HCT116 (cell line): ENCODE measurements around the gene GTF3C1. TPM values are rescaled to one million over a fixed set of nuclear protein-coding genes. Genes with fewer than 3 reads are reported as not detected.

ENCODE experiments used
- ATAC-seq: fragments of 200-7000 bp; cut with Tn5 transposase; 2 replicates; pipeline ENCODE4 v1.9.1; 2020; ENCODE audit warnings: mild to moderate bottlenecking, moderate library complexity
- BruUV-seq: library from RNA; stranded (reverse); fragments of 400-500 nt; replicated peaks from 2 replicates; lab custom pipeline; 2021; lab: Mats Ljungman, UMichigan
- CTCF ChIA-PET: fragments of 300-600 bp; sonication (Branson Sonifier 250); formaldehyde crosslinking; loops from one replicate; lab custom pipeline; 2021; ENCODE audit warnings: antibody characterized with exemption; lab: Charles Lee
- POLR2A ChIA-PET: fragments of 300-600, 350-600 bp; sonication (Branson Sonifier 250); formaldehyde crosslinking; loops from one replicate; lab custom pipeline; 2021; ENCODE audit warnings: antibody characterized with exemption; lab: Charles Lee
- RAD21 ChIA-PET, 2 experiments: fragments of 300-600 bp; sonication (Branson Sonifier 250); formaldehyde crosslinking; loops; one replicate each; lab custom pipeline; 2023; ENCODE audit warnings: low total read pairs in 2 of 2; ENCODE audit not compliant: uncharacterized antibody in 2 of 2, unreplicated experiment in 2 of 2, low non-redundant PET in 1 of 2; lab: Charles Lee
- DNase-seq: peaks from one replicate; pipeline ENCODE4 v3.0.0-alpha.2; 2010; ENCODE audit warnings: low read depth, low spot score
- H2AFZ ChIP-seq: fragments of 200-600 bp; shearing (Covaris generic), sonication (generic); 2 replicates; pipeline ENCODE4 v1.6.1; 2017; ENCODE audit warnings: low read depth, mixed run types, mixed read lengths, antibody characterized with exemption, low read length; ENCODE audit not compliant: poor library complexity, severe bottlenecking
- H3K27ac ChIP-seq: 2 replicates; pipeline ENCODE4 v1.5.1; 2012; ENCODE audit warnings: low read depth, low read length
- H3K27me3 ChIP-seq: fragments of 200-600 bp; sonication (generic); 2 replicates; pipeline ENCODE4 v1.6.1; 2016; ENCODE audit warnings: mixed run types, low read length, mixed read lengths; ENCODE audit not compliant: insufficient read depth
- H3K36me3 ChIP-seq, 2 experiments: fragments of 200-500 bp in 1 of 2; fragments of 200-600 bp in 1 of 2; sonication (Bioruptor generic) in 1 of 2; sonication (generic) in 1 of 2; 2 replicates each; pipeline versions ENCODE4 v1.5.1 to v1.6.1; 2014 to 2016; ENCODE audit warnings: low read length in 2 of 2, inconsistent platforms in 1 of 2, mixed read lengths in 1 of 2, mixed run types in 1 of 2; ENCODE audit not compliant: insufficient read depth in 2 of 2, control insufficient read depth in 1 of 2
- H3K4me1 ChIP-seq, 2 experiments: fragments of 200-600 bp in 1 of 2; sonication (generic) in 1 of 2; 2 replicates each; pipeline versions ENCODE4 v1.5.1 to v1.6.1; 2012 to 2017; ENCODE audit warnings: low read length in 2 of 2, inconsistent platforms in 1 of 2, mild to moderate bottlenecking in 1 of 2, mixed read lengths in 1 of 2, mixed run types in 1 of 2, moderate library complexity in 1 of 2; ENCODE audit not compliant: insufficient read depth in 2 of 2, control insufficient read depth in 1 of 2
- H3K4me2 ChIP-seq: fragments of 200-600 bp; sonication (generic); 2 replicates; pipeline ENCODE4 v1.6.1; 2017; ENCODE audit warnings: mixed run types, low read length, mixed read lengths
- H3K4me3 ChIP-seq, 2 experiments: fragments of 200-600 bp in 1 of 2; sonication (generic) in 1 of 2; replicated peaks in 1 of 2; 2 replicates each; pipeline ENCODE4 v1.5.1; 2011 to 2016; ENCODE audit warnings: low read length in 2 of 2, control low read depth in 1 of 2, low read depth in 1 of 2, mild to moderate bottlenecking in 1 of 2, mixed read lengths in 1 of 2, mixed run types in 1 of 2
- H3K79me2 ChIP-seq: fragments of 200-600 bp; sonication (generic); 2 replicates; pipeline ENCODE4 v1.6.1; 2017; ENCODE audit warnings: mild to moderate bottlenecking, mixed run types, low read length, moderate library complexity, mixed read lengths; ENCODE audit not compliant: insufficient read depth
- H3K9ac ChIP-seq: fragments of 200-600 bp; sonication (generic); 2 replicates; pipeline ENCODE4 v1.6.1; 2016; ENCODE audit warnings: low read length, mixed read lengths
- H3K9me2 ChIP-seq: fragments of 200-600 bp; sonication (generic), shearing (Covaris generic); 2 replicates; pipeline ENCODE4 v1.6.1; 2017; ENCODE audit warnings: mixed run types, mild to moderate bottlenecking, moderate library complexity; ENCODE audit not compliant: insufficient read depth
- H3K9me3 ChIP-seq, 2 experiments: fragments of 200-500 bp in 1 of 2; fragments of 200-600 bp in 1 of 2; sonication (Bioruptor generic) in 1 of 2; sonication (generic) in 1 of 2; 2 replicates each; pipeline ENCODE4 v1.6.1; 2014 to 2017; ENCODE audit warnings: low read length in 2 of 2, mixed read lengths in 2 of 2, inconsistent platforms in 1 of 2, low read depth in 1 of 2, mild to moderate bottlenecking in 1 of 2, mixed run types in 1 of 2, moderate library complexity in 1 of 2; ENCODE audit not compliant: control insufficient read depth in 1 of 2, insufficient read depth in 1 of 2
- H4K20me1 ChIP-seq: fragments of 200-600 bp; sonication (generic), shearing (Covaris generic); 2 replicates; pipeline ENCODE4 v1.6.1; 2017; ENCODE audit warnings: mixed run types, mild to moderate bottlenecking, moderate library complexity; ENCODE audit not compliant: insufficient read depth
- CBX3 ChIP-seq: IDR thresholded peaks from 2 replicates; pipeline ENCODE4 v1.6.1; 2012; ENCODE audit warnings: low read depth
- CEBPB ChIP-seq: IDR thresholded peaks from 2 replicates; pipeline ENCODE4 v1.6.1; 2012; ENCODE audit warnings: low read depth
- EGR1 ChIP-seq: IDR thresholded peaks from 2 replicates; pipeline ENCODE4 v1.6.1; 2012; ENCODE audit warnings: low read depth
- EZH2phosphoT487 ChIP-seq: fragments of 200-600 bp; IDR thresholded peaks from 2 replicates; pipeline ENCODE4 v1.6.1; 2018; ENCODE audit warnings: antibody characterized with exemption, borderline replicate concordance
- FOSL1 ChIP-seq: IDR thresholded peaks from 2 replicates; pipeline ENCODE4 v1.6.1; 2012; ENCODE audit warnings: low read depth
- JUND ChIP-seq: IDR thresholded peaks from 2 replicates; pipeline ENCODE4 v1.6.1; 2012
- POLR2A ChIP-seq: IDR thresholded peaks from 2 replicates; pipeline ENCODE4 v1.7.0; 2011; ENCODE audit warnings: borderline replicate concordance; ENCODE audit not compliant: insufficient read depth, insufficient read length; ENCODE audit errors: extremely low read depth
- POLR2AphosphoS5 ChIP-seq: IDR thresholded peaks from 2 replicates; pipeline ENCODE4 v1.6.1; 2011; ENCODE audit warnings: mild to moderate bottlenecking, low read depth, low read length, moderate library complexity
- RAD21 ChIP-seq: IDR thresholded peaks from 2 replicates; pipeline ENCODE4 v1.6.1; 2012; ENCODE audit warnings: low read depth, mild to moderate bottlenecking
- REST ChIP-seq: IDR thresholded peaks from 2 replicates; pipeline ENCODE4 v1.6.1; 2012; ENCODE audit warnings: low read depth
- SP1 ChIP-seq: IDR thresholded peaks from 2 replicates; pipeline ENCODE4 v1.6.1; 2012; ENCODE audit warnings: low read depth
- SRF ChIP-seq: IDR thresholded peaks from 2 replicates; pipeline ENCODE4 v1.6.1; 2012; ENCODE audit warnings: low read depth
- YY1 ChIP-seq: IDR thresholded peaks from 2 replicates; pipeline ENCODE4 v1.6.1; 2011; ENCODE audit warnings: low read length, low read depth, moderate library complexity, mild to moderate bottlenecking; ENCODE audit not compliant: insufficient replicate concordance; ENCODE audit errors: extremely low read depth
- ZBTB33 ChIP-seq: IDR thresholded peaks from 2 replicates; pipeline ENCODE4 v1.6.1; 2011; ENCODE audit warnings: mild to moderate bottlenecking, low read length, moderate library complexity; ENCODE audit not compliant: insufficient replicate concordance; ENCODE audit errors: extremely low read depth
- ZNF274 ChIP-seq: fragments of 200-500 bp; sonication (Bioruptor generic); IDR thresholded peaks from 2 replicates; pipeline ENCODE4 v1.6.1; 2014; ENCODE audit warnings: mild to moderate bottlenecking, low read depth, low read length, inconsistent platforms
- intact Hi-C: fragments of 100-400 bp; cut with micrococcal nuclease; formaldehyde crosslinking; loops from 2 replicates; pipeline ENCODE4 v1.10.0; 2022
- total RNA-seq: library from RNA; stranded (reverse); gene quantifications from one replicate; pipeline ENCODE4 v1.2.1, GENCODE V29; 2021; ENCODE audit not compliant: unreplicated experiment
- TF ChIP-seq, protein P1 (sequence below), 3 experiments: fragments of 200-600 bp in 1 of 3; sonication (generic) in 1 of 3; IDR thresholded peaks in 2 of 3; conservative IDR thresholded peaks in 1 of 3; 2 replicates each; pipeline ENCODE4 v1.5.1; 2012 to 2017; ENCODE audit warnings: low read depth in 2 of 3, low read length in 2 of 3, antibody characterized with exemption in 1 of 3, borderline replicate concordance in 1 of 3, control low read depth in 1 of 3, mild to moderate bottlenecking in 1 of 3, mixed read lengths in 1 of 3, mixed run types in 1 of 3, moderate library complexity in 1 of 3; ENCODE audit not compliant: insufficient read depth in 1 of 3
- TF ChIP-seq, protein P2 (sequence below): IDR thresholded peaks from 2 replicates; pipeline ENCODE4 v1.6.1; 2012

Gene GTF3C1
- total RNA-seq, 1 experiment from 2014 or later, result 97.5 TPM

GRCh38 chr16:27474921-27475320, 74.8 kb downstream of the GTF3C1 start:
- H3K27ac ChIP-seq, result no peak overlapping the region
- H3K4me2 ChIP-seq, result no peak overlapping the region
- no peaks in the 10 kb centered on the region for H3K9me2 ChIP-seq
- no peaks in the 10 kb centered on the region for H3K27me3 ChIP-seq
- H4K20me1 ChIP-seq, result no peaks in the 10 kb centered on the region
- intact Hi-C loops, result no loop called here
- DNase-seq, result no peak
- no peak overlapping the region for H3K9ac ChIP-seq
- H3K9me3 ChIP-seq, result no peaks in the 10 kb centered on the region
- CTCF ChIA-PET, result no interaction called here
- no peak for ATAC-seq
- POLR2A ChIA-PET, result no interaction called here
- H2AFZ ChIP-seq, result no peak overlapping the region
- peaks cover 43 to 52% of the 10 kb centered on the region in 2 experiments; a peak in 3 of 4 replicates for H3K36me3 ChIP-seq
- peaks cover 0 to 6% of the 10 kb centered on the region in 2 experiments; a peak in 1 of 4 replicates for H3K4me1 ChIP-seq
- no peak for TF ChIP-seq CBX3
- no peak for TF ChIP-seq SP1
- TF ChIP-seq SRF, result no peak
- TF ChIP-seq, protein P1, sequence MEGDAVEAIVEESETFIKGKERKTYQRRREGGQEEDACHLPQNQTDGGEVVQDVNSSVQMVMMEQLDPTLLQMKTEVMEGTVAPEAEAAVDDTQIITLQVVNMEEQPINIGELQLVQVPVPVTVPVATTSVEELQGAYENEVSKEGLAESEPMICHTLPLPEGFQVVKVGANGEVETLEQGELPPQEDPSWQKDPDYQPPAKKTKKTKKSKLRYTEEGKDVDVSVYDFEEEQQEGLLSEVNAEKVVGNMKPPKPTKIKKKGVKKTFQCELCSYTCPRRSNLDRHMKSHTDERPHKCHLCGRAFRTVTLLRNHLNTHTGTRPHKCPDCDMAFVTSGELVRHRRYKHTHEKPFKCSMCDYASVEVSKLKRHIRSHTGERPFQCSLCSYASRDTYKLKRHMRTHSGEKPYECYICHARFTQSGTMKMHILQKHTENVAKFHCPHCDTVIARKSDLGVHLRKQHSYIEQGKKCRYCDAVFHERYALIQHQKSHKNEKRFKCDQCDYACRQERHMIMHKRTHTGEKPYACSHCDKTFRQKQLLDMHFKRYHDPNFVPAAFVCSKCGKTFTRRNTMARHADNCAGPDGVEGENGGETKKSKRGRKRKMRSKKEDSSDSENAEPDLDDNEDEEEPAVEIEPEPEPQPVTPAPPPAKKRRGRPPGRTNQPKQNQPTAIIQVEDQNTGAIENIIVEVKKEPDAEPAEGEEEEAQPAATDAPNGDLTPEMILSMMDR (IDR thresholded peaks at IDR 0.05 in 2 of 3, conservative IDR thresholded peaks at IDR 0.05 in 1 of 3; ENCODE audit: borderline replicate concordance in 1 of 3, insufficient read depth in 1 of 3, low read depth in 2 of 3, low read length in 2 of 3), result no peak
- no peak for TF ChIP-seq RAD21
- TF ChIP-seq EGR1, result no peak
- no peak for TF ChIP-seq YY1
- no peak for TF ChIP-seq FOSL1
- no peak for TF ChIP-seq ZBTB33
- no peak for TF ChIP-seq EZH2phosphoT487
- no peak for TF ChIP-seq JUND
- no peak for TF ChIP-seq REST
- no peak for TF ChIP-seq CEBPB
- TF ChIP-seq POLR2A, result no peak
- no peak for TF ChIP-seq ZNF274
- TF ChIP-seq, protein P2, sequence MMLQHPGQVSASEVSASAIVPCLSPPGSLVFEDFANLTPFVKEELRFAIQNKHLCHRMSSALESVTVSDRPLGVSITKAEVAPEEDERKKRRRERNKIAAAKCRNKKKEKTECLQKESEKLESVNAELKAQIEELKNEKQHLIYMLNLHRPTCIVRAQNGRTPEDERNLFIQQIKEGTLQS, result no peak
- no peak for TF ChIP-seq POLR2AphosphoS5
- H3K79me2 ChIP-seq, result no peaks in the 10 kb centered on the region
- RAD21 ChIA-PET, result no interaction called here
- no peak overlapping the region for H3K4me3 ChIP-seq
- no TSS peak for BruUV-seq
